AML-193 (cell line): Measurements from ENCODE around the gene ZC3H8.

ENCODE experiments used
- DNase-seq, 2 experiments: peaks; one replicate each; lab custom pipeline; 2025; lab: John Stamatoyannopoulos, UW

Gene ZC3H8

GRCh38 chr2:112195167-112195766, 59.6 kb downstream of the ZC3H8 start:
- no peak for DNase-seq

- DNase-seq: no peak
Measured at GRCh38 chr2:112194482-112194881, 60.4 kb downstream of the ZC3H8 start.

- DNase-seq: no peak
Measured at GRCh38 chr2:112194028-112194427, 60.8 kb downstream of the ZC3H8 start.

- no peak for DNase-seq
Measured at GRCh38 chr2:112189001-112189556, 65.8 kb downstream of the ZC3H8 start.

- DNase-seq: no peak
Measured at GRCh38 chr2:112187805-112188596, 66.8 kb downstream of the ZC3H8 start.

GRCh38 chr2:112187046-112187715, 67.7 kb downstream of the ZC3H8 start:
- DNase-seq: no peak

- DNase-seq: no peak
Measured at GRCh38 chr2:112185131-112185530, 69.7 kb downstream of the ZC3H8 start.

GRCh38 chr2:112184121-112184520, 70.7 kb downstream of the ZC3H8 start:
- DNase-seq: no peak

GRCh38 chr2:112183327-112184025, 71.4 kb downstream of the ZC3H8 start:
- DNase-seq: no peak

- no peak for DNase-seq
Measured at GRCh38 chr2:112182581-112183034, 72.2 kb downstream of the ZC3H8 start.

GRCh38 chr2:112181571-112182290, 73.1 kb downstream of the ZC3H8 start:
- no peak for DNase-seq

GRCh38 chr2:112175958-112176573, 78.8 kb downstream of the ZC3H8 start:
- DNase-seq: no peak

- DNase-seq: no peak
Measured at GRCh38 chr2:112175333-112175732, 79.5 kb downstream of the ZC3H8 start.

- DNase-seq: no peak
Measured at GRCh38 chr2:112174383-112174782, 80.5 kb downstream of the ZC3H8 start.

GRCh38 chr2:112173646-112174319, 81.1 kb downstream of the ZC3H8 start:
- no peak for DNase-seq

GRCh38 chr2:112170495-112170894, 84.3 kb downstream of the ZC3H8 start:
- no peak for DNase-seq

- no peak for DNase-seq
Measured at GRCh38 chr2:112168422-112169124, 86.3 kb downstream of the ZC3H8 start.

- DNase-seq: no peak
Measured at GRCh38 chr2:112166806-112167499, 87.9 kb downstream of the ZC3H8 start.

- DNase-seq: no peak
Measured at GRCh38 chr2:112165296-112165695, 89.5 kb downstream of the ZC3H8 start.
